ENCODE results near the gene C6orf89.

- TF ChIP-seq EZH2 (IDR thresholded peaks at IDR 0.05) (no peak), POLR2AphosphoS5 (IDR thresholded peaks at IDR 0.05; ENCODE audit: borderline replicate concordance, low read depth, low read length) (no peak)
Measured at GRCh38 chr6:36933519-36933918, 47.8 kb downstream of the C6orf89 start.

All from SK-N-MC (cell line).